Stimulated activated CD4-positive, alpha-beta T cell treated with anti-CD3 and anti-CD28 coated beads, Interleukin-12 subunit alpha, Interleukin-12 subunit beta, amount 100 ng/mL, for 24 hours (primary cell): Measurements from ENCODE around the gene CFDP1.
"Not testable (repeated sequence)": the region's sequence is repeated elsewhere in the genome, so short reads cannot be mapped to it uniquely, and the experiment has no call there.

Source experiments
- DNase-seq, 2 experiments: peaks; one replicate each; pipeline ENCODE4 v3.0.0-alpha.2; 2020; ENCODE audit warnings: low read depth in 2 of 2

The CFDP1 gene

DNA sequence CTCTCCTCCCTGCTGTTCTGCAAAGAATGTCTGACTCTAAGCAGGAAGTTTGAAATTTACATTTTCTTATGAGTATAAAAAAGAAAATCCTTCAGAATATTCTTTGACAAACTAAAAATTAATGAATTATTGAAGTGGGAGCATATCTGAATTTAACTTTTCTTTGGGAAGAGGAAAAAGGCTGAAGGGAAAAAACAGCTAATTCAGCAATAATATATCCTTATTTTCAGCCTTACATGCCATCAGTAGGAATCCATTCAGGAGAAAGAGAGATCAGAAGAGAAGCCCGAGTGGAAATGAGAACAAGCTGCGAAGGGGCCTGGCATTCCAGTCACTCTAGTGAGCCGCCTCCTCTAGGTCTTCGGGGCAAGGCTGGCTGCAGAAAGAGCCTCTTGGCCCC lies 140.1 kb downstream of the CFDP1 start:
- DNase-seq: no peak

DNA sequence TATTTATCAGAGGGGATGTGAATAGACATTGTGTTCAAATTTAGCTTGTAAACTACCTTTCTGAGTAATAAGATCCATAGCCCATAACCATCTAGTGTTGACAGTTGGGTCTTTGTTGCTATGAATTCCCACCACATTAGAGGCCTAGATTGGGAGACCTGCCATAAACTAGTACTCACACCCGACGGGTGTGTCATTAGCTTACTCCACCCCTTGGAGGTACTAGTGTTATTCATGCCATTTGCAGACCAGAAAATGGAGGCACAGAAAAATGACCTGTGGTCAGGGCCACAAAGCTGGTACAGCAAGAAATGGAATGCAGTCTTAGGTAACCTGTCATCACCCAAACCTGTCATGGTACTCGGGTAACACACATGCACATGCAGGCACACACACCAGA lies 140.6 kb downstream of the CFDP1 start:
- no peak for DNase-seq

DNA sequence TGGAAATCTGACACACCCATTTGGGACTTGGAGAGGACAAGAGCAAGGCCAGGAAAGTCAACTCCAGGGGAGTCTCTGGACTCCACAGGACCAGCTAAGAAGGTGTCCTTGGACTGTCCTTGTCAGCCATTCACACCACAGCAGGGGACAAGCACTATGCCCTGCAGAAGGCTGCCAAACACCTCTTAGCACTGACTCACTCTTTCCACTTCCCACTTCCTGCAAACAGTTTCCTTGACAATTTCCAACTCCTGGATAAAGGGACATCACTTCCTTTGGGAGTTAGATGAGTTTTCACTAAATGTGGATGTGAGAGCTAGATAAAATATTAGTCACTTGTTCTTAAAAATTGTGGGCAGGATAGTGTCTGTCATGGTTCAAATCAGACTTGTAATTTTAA lies 144.1 kb downstream of the CFDP1 start:
- DNase-seq: no peak

DNA sequence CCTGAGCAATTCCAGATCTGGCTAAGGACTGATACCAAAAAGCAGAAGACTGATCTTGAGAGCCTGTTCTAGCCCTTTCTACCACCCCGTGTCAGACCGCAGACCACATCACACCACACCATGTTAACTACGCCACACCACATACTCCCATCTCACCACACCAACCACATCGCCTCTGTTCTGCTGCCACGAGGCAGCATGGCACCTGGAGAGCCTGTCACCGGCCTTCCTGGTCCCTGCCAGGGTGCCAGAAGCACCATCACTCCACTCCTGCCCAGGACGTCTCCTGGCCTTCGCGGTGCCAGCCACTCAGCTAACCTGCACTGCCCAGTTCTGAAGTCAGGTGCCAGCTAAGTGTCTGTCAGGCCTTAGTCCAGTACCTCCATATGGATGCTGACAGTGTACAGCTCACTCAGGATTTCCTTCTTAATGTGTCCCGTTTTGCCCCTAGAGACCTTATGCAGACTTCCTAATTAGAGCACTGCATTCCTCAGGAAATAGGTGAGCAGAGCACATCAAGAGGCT lies 144.6 kb downstream of the CFDP1 start:
- DNase-seq: peak in 1 of 2 experiments; percentile 68

DNA sequence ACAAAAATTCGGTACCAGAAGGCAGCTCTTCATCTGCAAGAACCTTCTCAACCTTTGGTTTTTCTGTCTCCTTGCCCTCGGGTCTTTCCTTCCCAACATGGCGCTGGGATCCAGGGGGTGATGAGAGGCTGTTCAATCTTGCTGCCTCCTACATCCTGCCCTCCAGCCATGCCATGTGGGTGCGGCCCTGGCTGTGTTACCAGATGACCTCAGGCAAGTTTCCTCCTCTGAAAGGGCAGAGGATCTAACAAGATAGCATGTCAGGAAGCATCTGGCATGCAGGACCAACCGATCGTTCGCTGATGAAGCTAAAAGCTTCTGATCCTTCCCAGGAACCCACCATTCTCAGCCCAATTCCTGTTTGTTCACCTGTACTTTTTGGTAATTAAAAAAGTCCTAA lies 145.1 kb downstream of the CFDP1 start:
- DNase-seq: no peak

DNA sequence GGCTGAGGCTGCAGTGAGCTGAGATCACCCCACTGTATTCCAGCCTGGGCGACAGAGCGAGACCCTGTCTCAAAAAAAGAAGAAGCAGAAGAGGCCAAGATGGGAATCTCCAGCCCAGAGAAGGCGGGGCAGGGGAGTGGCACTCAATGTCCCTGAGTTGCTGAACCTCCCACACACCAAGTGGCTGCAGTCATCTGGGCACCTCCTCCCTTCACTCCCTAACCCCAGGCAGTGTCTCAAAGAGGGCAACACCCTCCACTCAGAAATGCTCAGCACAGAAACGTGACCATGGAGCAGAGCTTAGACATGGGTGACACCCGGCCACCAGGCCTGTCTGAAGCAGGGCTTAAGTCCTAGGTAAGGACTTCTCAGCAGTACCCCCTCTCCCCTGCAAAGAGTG lies 145.6 kb downstream of the CFDP1 start:
- no peak for DNase-seq

DNA sequence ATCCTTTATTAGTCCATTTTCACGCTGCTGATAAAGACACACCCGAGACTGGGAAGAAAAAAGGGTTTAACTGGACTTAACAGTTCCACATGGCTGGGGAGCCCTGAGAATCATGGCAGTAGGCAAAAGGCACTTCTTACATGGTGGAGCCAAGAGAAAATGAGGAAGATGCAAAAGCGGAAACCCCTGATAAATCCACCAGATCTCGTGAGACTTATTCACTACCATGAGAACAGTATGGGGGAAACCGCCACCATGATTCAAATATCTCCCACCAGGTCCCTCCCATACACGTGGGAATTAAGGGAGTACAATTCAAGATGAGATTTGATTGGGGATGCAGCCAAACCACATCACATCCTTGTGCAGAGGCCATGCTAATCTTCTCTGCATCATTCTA lies 146.9 kb downstream of the CFDP1 start:
- DNase-seq: no peak

DNA sequence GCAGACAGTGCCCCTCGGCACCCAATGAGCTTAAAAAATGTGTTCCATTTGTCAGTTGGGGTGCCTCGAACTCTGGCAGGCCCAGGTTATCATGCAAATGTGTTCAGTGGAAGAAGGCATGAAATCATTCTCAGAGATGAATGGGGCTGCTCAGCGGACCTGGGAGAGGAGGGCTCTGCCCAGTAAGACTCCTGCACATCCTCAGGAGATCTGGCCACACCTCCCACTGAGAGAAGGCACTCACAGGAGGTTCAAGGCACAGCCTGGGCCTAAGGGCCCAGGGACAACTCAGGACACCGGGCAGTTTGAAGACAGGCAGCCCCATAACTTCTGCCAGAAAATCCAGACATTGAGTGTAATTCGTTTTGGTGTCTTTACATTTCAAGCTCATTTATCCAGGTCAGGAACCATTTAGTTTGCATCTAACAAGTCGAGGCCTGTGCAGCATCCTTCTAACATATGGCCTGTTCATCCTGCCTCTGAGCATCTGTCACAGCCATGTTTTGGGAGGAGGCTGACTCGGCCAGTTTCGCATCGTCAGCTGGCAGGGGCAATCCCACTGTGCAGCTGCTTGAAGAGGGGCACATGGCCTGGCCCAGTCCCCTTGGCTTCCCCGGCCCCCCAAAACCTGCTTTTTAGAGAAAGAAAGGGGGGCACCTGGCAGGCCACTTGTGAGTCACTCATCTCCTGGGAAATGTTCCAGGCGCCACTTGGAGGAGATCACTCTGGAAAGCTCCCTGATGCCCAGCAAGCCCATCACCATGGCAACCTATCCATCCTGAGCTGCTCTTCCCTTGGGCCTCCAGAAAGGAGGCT lies 150.6 kb downstream of the CFDP1 start:
- no peak for DNase-seq

DNA sequence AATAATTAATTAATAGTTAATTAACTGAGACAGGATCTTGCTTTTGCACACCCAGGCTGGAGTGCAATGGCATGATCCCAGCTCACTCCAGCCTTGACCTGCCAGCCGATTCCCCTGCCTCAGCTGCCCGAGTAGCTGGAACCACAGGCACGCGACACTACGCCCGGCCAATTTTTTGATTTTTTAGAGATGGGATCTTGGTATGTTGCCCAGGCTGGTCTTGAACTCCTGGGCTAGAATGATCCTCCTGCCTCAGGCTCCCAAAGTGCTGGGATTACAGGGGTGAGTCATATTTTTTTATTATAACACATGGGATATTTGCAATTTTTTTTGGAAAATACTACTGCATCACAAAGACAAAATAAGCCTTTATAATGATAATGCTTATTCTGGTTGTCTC lies 151.5 kb downstream of the CFDP1 start:
- DNase-seq: no peak

DNA sequence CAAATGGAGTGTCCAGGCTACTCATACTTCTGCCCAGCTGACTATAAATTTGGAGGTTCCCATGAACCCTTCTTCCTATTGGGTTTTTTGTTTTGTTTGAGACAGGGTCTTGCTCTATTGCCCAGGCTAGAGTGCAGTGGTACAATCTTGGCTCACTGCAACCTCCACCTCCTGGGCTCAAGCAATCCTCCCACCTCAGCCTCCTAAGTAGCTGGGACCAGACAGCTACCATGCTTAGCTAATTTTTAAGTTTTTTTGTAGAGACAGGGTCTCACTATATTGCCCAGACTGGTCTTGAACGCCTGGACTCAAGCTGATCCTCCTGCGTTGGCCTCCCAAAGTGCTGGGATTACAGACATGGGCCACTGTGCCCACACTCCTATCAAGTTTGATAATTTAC lies 152.3 kb downstream of the CFDP1 start:
- not testable (repeated sequence) for DNase-seq

DNA sequence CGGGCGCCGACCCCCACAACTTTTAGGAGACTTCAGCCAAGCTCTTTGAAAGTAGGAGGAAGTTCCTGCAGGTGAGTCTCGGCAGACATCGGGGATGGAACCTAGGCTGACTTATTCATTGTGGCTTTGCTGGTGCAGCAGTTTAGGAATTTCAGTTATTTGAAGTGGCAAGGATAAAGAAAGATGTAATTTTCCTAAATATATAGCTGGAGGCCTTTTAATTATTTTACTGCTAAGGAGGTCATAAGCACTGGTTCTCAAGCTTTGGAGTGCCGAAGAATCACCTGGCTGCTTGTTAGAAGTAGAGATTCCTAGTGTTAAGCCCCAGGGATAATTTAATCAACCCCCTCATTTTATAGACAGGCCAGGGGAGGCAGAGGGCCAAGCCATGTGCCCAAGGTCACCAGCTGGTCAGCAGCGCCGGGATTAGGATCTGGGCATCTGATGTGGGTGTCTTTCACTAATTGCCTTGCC lies 152.9 kb downstream of the CFDP1 start:
- no peak for DNase-seq

DNA sequence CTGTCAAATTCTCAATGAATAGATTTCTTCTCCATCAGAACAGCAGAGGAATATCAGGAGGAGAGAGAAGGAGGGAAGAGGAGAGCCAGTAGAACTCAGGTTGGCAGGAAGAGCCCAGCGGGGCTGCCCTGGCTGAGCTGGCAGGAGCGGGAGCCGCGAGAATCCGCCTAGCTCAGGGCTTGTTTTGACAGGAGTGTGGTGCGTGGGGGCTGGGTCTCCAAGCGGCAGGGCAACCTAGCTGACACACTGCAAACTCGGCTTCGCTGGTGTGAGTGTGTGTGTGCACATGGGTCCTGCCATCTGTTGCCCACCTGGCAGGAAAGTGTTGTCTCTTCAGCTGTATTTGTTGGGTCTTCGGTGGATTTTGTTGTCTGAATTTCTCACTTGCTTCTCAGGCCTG lies 154.0 kb downstream of the CFDP1 start:
- no peak for DNase-seq

DNA sequence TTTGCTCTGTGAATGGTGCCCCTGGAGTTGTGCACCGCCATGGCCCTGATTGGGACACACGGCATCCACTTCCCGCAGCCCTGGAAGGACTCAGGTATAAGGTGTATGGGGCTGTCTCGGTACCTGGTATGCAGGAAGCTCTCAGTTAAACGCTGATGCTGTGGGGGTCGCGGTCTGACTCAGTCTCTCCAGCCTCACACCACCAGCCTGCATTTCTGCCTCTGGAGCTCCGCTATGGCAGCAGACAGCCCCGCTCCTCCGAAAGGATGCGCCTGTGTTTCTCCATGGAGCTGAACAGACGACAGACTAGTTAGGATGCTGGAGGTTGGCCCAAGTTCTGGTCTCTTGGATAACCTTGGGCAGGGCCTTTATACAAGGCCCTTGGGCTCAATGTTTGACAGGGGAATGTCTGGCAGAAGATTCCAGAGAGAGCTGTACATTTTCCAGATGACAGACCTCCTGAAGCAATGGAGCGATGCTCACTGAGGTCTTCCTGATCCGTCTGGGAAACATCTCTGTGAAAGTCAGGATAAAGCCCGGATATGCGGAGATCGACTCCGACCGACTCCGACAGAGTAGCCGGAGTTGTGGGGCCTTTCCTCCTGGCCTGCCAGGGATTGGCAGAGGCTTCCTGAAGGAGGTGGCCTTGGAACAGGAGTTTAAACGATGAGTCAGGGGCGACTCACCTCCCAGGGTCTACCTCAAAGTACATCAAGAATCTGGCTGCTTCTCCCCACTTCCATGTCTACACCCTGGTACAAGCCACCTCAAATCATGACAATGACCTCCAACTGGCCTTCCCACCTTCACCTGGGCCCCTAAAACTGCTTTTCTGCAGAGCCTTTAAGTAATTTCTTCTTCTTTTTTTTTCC lies 160.0 kb downstream of the CFDP1 start:
- no peak for DNase-seq

DNA sequence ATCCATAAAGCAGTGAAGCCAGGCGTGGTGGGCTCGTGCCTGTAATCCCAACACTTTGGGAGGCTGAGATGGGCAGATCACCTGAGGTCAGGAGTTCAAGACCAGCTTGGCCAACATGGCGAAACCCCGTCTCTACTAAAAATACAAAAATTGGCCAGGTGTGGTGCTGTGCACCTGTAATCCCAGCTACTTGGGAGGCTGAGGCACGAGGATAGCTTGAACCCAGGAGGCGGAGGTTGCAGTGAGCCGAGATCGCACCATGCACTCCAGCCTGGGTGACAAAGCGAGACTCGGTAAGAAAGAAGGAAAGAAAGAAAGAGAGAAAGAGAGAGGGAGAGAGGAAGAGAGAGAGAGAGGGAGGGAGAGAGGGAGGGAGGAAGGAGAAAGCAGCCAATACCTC lies 160.7 kb downstream of the CFDP1 start:
- DNase-seq: not testable (repeated sequence)

DNA sequence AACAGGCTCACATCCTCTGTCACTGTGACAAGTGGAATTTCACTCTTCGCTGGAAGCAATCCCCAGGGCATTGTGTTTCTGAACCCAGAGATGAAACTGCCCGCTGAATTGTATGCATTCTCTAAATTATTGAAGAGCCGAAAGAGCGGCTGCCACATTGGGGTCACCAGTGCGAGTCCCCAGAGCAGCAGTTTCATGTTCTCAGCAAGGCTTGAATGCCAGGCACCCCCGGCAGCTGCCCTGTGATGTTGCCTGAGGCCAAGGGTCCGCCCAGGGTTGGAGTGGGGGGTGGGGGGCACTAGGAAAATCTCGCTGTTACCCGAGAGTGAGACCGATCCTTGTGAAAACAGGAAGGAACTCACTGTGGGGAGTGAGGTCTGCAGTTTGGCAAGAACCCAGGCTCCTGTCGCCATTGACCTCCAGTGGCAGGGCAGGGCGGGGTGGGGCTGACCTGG lies 161.2 kb downstream of the CFDP1 start:
- no peak for DNase-seq

DNA sequence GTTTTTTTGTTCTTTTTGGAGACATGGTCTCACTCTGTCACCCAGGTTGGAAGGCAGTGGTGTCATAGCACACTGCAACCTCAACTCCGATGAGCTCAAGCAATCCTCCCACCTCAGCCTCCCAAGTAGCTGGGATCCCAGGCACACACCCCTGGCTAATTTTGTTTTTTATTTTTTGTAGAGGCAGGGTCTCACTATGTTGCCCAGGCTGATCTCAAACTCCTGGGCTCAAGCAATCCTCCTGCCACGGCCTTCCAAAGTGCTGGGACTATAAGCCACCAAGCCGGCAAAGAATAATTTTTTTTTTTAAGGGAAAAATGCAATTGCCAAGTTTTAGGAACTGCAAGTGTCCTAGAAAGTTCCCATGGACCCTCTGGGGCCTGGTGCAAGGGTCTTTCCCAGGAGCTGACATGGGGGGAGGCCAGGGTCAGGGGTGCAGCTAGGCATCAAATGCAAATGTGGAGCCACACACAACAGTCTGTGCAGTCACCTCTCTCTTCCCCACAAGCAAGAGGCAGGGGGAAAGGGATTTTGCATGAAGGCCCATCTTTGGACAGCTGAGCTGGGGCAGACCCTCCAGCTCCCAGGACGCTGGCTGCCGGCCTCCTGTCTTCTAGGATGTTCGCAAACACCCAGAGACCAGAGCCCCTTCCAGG lies 161.7 kb downstream of the CFDP1 start:
- DNase-seq: no peak

DNA sequence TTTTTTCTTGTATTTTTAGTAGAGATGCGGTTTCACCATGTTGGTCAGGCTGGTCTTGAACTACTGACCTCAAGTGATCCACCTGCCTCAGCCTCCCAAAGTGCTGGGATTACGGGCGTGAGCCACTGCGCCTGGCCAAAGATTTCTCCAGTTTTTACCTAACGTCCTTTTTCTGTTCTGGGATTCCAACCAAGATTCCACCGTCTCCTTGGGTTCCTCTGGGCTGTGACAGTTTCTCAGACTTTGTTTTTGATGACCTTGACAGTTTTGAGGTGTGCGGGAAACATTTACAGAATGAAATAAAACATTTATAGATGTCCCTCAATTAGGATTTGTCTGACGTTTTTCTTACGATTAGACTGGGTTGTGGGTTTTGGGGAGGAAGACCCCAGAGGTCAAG lies 163.9 kb downstream of the CFDP1 start:
- not testable (repeated sequence) for DNase-seq

DNA sequence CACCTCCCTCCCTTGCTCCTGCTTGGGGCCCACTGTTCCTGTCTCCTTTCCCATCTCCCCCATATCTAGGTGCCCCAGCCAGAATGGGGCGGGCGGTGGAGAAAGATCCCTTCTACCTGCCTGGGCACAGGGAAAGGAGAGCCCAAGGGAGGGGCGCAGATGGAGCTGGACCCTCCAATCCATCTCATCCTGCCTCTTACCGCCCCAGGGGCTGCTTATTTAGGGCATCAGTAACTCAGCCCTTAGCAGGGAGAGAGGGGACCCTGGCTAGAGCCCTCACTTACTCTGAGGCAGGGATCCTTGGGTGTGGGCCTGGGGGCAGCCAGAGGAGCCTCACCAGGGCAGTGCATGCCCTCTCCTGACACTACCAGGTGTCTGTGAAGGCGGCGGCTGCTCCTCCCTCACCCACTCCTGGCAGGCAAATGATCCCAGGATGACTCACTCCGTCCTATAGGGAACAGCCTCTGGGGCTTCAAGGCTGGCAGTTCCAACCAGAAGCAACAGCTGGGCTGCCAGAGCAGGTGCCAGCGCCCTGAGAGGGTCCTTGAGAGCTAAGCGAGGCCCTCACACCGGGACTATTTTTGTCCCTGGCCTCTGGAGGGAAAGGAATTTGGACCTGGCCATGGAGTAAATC lies 165.6 kb downstream of the CFDP1 start:
- DNase-seq: no peak

DNA sequence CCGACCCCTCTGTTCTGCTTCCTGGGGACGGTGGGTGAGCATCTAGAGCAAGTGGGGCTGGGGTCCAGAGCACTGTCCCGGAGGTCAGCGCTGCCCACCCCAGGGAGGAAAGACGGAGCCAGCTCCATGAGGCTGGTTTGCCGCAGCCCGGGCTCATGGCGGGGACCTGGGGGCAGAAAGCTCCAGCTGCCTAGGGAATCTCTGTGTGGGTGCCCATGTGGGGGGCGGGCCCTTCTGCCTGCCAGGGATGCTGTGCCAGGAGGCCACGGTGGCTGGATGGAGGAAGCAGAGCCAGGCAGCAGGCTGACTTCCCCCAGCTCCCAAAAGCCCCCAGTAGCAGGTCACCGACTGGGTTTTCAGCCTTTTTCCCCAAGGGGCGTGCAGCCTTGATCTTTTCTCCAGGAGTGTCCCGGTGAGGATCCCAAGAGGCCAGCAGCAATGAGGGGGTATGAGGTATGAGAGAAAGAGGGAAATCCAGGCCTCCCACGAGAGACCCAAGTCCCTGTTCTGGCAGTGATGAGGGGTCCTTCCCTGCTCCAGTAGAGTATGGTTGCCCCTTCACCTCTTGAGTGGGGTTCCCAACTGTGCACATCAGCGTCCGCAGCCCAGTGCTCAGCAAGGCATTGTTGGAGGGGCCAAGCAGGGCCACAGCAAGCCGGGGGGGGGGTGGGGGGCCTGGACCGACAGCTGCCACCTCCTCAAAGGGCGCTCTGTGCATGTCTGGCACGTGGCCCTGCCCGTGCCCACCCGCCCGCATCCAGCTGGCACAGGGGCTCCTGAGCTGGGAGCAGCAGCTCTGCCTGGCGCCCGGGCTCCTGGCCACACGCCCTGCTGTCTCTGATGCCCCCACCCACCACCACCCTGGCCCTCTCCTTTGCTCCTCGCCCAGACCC lies 166.3 kb downstream of the CFDP1 start:
- DNase-seq: no peak

DNA sequence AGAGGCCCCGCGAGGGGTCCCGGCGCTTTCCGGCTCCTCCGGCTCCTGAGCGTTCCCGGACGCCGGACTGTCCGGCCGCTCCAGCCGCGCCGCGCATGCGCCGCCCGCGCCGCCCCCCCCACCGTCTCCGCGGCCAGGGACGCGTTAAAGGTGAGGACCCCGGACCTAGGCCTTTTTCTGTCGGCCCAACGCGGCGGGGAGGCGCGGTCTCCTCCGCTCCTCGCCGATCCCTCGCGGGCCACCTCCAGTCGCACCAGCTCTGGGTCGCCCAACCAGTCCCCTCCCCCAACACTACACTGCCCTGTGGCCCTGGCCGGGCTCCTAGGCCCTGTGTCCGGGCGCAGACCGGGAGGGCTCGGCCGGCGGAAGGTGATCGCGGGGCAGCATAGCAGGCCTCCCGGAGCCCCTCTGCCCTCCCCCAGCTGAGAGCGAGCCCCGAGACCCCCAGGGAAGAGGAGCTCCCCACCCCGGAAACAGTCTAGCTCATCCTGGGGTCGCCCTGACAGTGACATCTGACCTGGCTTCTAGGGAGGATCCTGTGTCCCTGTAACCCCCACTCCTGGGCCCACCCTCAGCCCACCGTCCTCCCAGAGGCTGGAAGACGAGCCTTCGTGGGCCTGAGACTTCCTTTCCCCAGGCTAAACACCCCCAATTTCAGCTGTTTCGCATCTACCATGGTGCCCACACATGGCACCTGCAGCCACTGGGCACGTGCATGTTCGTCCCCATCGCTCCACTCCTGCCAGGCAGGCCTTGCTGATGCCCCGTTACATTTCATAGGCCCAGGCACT lies 167.2 kb downstream of the CFDP1 start:
- DNase-seq: no peak
